HEK293 (cell line): Measurements from ENCODE around the gene CARNS1.

ENCODE experiments used
- CTCF ChIA-PET: fragments of 350-600 bp; formaldehyde crosslinking; extraction: SDS; loops from one replicate; lab custom pipeline; 2021; ENCODE audit warnings: antibody characterized with exemption; lab: Yijun Ruan, JAX
- POLR2A ChIA-PET: fragments of 300-600 bp; formaldehyde crosslinking; extraction: SDS; loops from one replicate; lab custom pipeline; 2020; ENCODE audit warnings: antibody characterized with exemption, inconsistent platforms; lab: Yijun Ruan, JAX
- H3K27ac ChIP-seq: fragments of 200-500 bp; sonication (Bioruptor generic); 2 replicates; pipeline ENCODE4 v1.5.1; 2014; ENCODE audit warnings: low read depth, low read length, control low read depth, inconsistent platforms; ENCODE audit errors: extremely low read depth
- H3K36me3 ChIP-seq, 2 experiments: fragments of 200-500 bp in 1 of 2; sonication (Bioruptor generic) in 1 of 2; 1 replicate in 1 of 2; 2 replicates in 1 of 2; pipeline ENCODE4 v1.5.1; 2014 to 2017; ENCODE audit warnings: inconsistent platforms in 2 of 2, low read length in 2 of 2; ENCODE audit not compliant: control insufficient read depth in 2 of 2, insufficient read depth in 1 of 2
- H3K4me1 ChIP-seq: fragments of 200-500 bp; sonication (Bioruptor generic); 2 replicates; pipeline ENCODE4 v1.5.1; 2014; ENCODE audit warnings: mild to moderate bottlenecking, low read length, inconsistent platforms; ENCODE audit not compliant: control insufficient read depth, insufficient read depth
- H3K4me3 ChIP-seq: 2 replicates; pipeline ENCODE4 v1.5.1; 2011; ENCODE audit warnings: low read depth, mild to moderate bottlenecking, control low read depth, low read length, moderate library complexity
- H3K9me3 ChIP-seq: fragments of 200-500 bp; sonication (Bioruptor generic); 2 replicates; pipeline ENCODE4 v1.5.1; 2014; ENCODE audit warnings: low read depth, low read length, inconsistent platforms; ENCODE audit not compliant: control insufficient read depth, insufficient read depth
- AEBP2 ChIP-seq: fragments of 450-650 bp; formaldehyde crosslinking; IDR thresholded peaks from 2 replicates; pipeline ENCODE4 v1.5.1; 2016; ENCODE audit warnings: missing biosample characterization, missing genetic modification characterization, borderline replicate concordance
- EGR2 ChIP-seq: fragments of 450-650 bp; formaldehyde crosslinking; IDR thresholded peaks from 2 replicates; pipeline ENCODE4 v1.5.1; 2016; ENCODE audit warnings: low read depth, missing biosample characterization, missing genetic modification characterization
- GLI2 ChIP-seq: fragments of 450-650 bp; formaldehyde crosslinking; IDR thresholded peaks from 2 replicates; pipeline ENCODE4; 2017; ENCODE audit warnings: missing biosample characterization, missing genetic modification characterization, low read depth, borderline replicate concordance
- KLF1 ChIP-seq: fragments of 450-650 bp; formaldehyde crosslinking; IDR thresholded peaks from 2 replicates; pipeline ENCODE4 v1.5.1; 2016; ENCODE audit warnings: missing biosample characterization, missing genetic modification characterization
- MYNN ChIP-seq: fragments of 450-650 bp; formaldehyde crosslinking; IDR thresholded peaks from 2 replicates; pipeline ENCODE4 v1.5.1; 2016; ENCODE audit warnings: missing biosample characterization, missing genetic modification characterization, borderline replicate concordance
- MZF1 ChIP-seq: fragments of 450-650 bp; formaldehyde crosslinking; IDR thresholded peaks from 2 replicates; pipeline ENCODE4 v1.5.1; 2017; ENCODE audit warnings: missing biosample characterization, missing genetic modification characterization, borderline replicate concordance
- REPIN1 ChIP-seq: fragments of 450-650 bp; formaldehyde crosslinking; IDR thresholded peaks from 2 replicates; pipeline ENCODE4 v1.5.1; 2017; ENCODE audit warnings: missing biosample characterization, missing genetic modification characterization, low read depth
- SP2 ChIP-seq: fragments of 450-650 bp; formaldehyde crosslinking; IDR thresholded peaks from 2 replicates; pipeline ENCODE4 v1.5.1; 2016; ENCODE audit warnings: missing biosample characterization, missing genetic modification characterization
- TCF7L2 ChIP-seq: IDR thresholded peaks from 2 replicates; pipeline ENCODE4 v1.6.1; 2011; ENCODE audit warnings: low read depth, mild to moderate bottlenecking, inconsistent platforms, low read length, moderate library complexity, borderline replicate concordance
- ZBTB20 ChIP-seq: fragments of 450-650 bp; formaldehyde crosslinking; IDR thresholded peaks from 2 replicates; pipeline ENCODE4 v1.5.1; 2016; ENCODE audit warnings: missing biosample characterization, missing genetic modification characterization
- ZBTB6 ChIP-seq: fragments of 450-650 bp; formaldehyde crosslinking; IDR thresholded peaks from 2 replicates; pipeline ENCODE4 v1.5.1; 2017; ENCODE audit warnings: missing biosample characterization, missing genetic modification characterization
- ZEB2 ChIP-seq: fragments of 450-650 bp; formaldehyde crosslinking; IDR thresholded peaks from 2 replicates; pipeline ENCODE4 v1.5.1; 2016; ENCODE audit warnings: missing biosample characterization, missing genetic modification characterization
- ZIC2 ChIP-seq: fragments of 450-650 bp; formaldehyde crosslinking; IDR thresholded peaks from 2 replicates; pipeline ENCODE4 v1.5.1; 2016; ENCODE audit warnings: missing biosample characterization, missing genetic modification characterization
- ZNF16 ChIP-seq: fragments of 450-650 bp; formaldehyde crosslinking; IDR thresholded peaks from 2 replicates; pipeline ENCODE4 v1.5.1; 2016; ENCODE audit warnings: low read depth, missing biosample characterization, missing genetic modification characterization
- ZNF169 ChIP-seq: fragments of 450-650 bp; formaldehyde crosslinking; IDR thresholded peaks from 2 replicates; pipeline ENCODE4 v1.5.1; 2016; ENCODE audit warnings: missing biosample characterization, missing genetic modification characterization
- ZNF211 ChIP-seq: fragments of 450-650 bp; formaldehyde crosslinking; IDR thresholded peaks from 2 replicates; pipeline ENCODE4 v1.5.1; 2016; ENCODE audit warnings: low read depth, missing biosample characterization, missing genetic modification characterization
- ZNF223 ChIP-seq: fragments of 450-650 bp; formaldehyde crosslinking; IDR thresholded peaks from 2 replicates; pipeline ENCODE4 v1.5.1; 2016; ENCODE audit warnings: missing biosample characterization, missing genetic modification characterization
- ZNF248 ChIP-seq: fragments of 450-650 bp; formaldehyde crosslinking; IDR thresholded peaks from 2 replicates; pipeline ENCODE4 v1.5.1; 2017; ENCODE audit warnings: missing biosample characterization, missing genetic modification characterization
- ZNF391 ChIP-seq: fragments of 450-650 bp; formaldehyde crosslinking; IDR thresholded peaks from 2 replicates; pipeline ENCODE4 v1.5.1; 2016; ENCODE audit warnings: low read depth, missing biosample characterization, missing genetic modification characterization, borderline replicate concordance
- ZNF394 ChIP-seq: fragments of 450-650 bp; formaldehyde crosslinking; IDR thresholded peaks from 2 replicates; pipeline ENCODE4 v1.5.1; 2016; ENCODE audit warnings: missing biosample characterization, missing genetic modification characterization, mild to moderate bottlenecking, moderate library complexity, borderline replicate concordance
- ZNF521 ChIP-seq: fragments of 450-650 bp; formaldehyde crosslinking; IDR thresholded peaks from 2 replicates; pipeline ENCODE4 v1.5.1; 2017; ENCODE audit warnings: missing biosample characterization, mild to moderate bottlenecking, missing genetic modification characterization
- ZNF530 ChIP-seq: fragments of 450-650 bp; formaldehyde crosslinking; IDR thresholded peaks from 2 replicates; pipeline ENCODE4 v1.5.1; 2016; ENCODE audit warnings: low read depth, missing biosample characterization, missing genetic modification characterization
- ZNF549 ChIP-seq: fragments of 450-650 bp; IDR thresholded peaks from 2 replicates; pipeline ENCODE4 v1.5.1; 2018; ENCODE audit warnings: missing biosample characterization, missing genetic modification characterization, mild to moderate bottlenecking, inconsistent platforms, moderate library complexity
- ZNF560 ChIP-seq: fragments of 450-650 bp; formaldehyde crosslinking; IDR thresholded peaks from 2 replicates; pipeline ENCODE4 v1.5.1; 2017; ENCODE audit warnings: missing biosample characterization, missing genetic modification characterization, borderline replicate concordance
- ZNF585B ChIP-seq: fragments of 450-650 bp; formaldehyde crosslinking; IDR thresholded peaks from 2 replicates; pipeline ENCODE4 v1.5.1; 2016; ENCODE audit warnings: missing biosample characterization, missing genetic modification characterization
- ZNF626 ChIP-seq: fragments of 450-650 bp; sonication (Bioruptor Pico); formaldehyde crosslinking; IDR thresholded peaks from 2 replicates; pipeline ENCODE4 v1.5.1; 2018; ENCODE audit warnings: missing biosample characterization, missing genetic modification characterization, inconsistent platforms
- ZNF701 ChIP-seq: fragments of 450-650 bp; formaldehyde crosslinking; IDR thresholded peaks from 2 replicates; pipeline ENCODE4 v1.5.1; 2016; ENCODE audit warnings: missing biosample characterization, missing genetic modification characterization
- ZNF704 ChIP-seq: fragments of 450-650 bp; formaldehyde crosslinking; IDR thresholded peaks from 2 replicates; pipeline ENCODE4 v1.5.1; 2016; ENCODE audit warnings: missing biosample characterization, missing genetic modification characterization
- ZNF785 ChIP-seq: fragments of 450-650 bp; formaldehyde crosslinking; IDR thresholded peaks from 2 replicates; pipeline ENCODE4 v1.5.1; 2016; ENCODE audit warnings: missing biosample characterization, missing genetic modification characterization

The CARNS1 gene

GRCh38 chr11:67400251-67400941 is 15.1 kb upstream of the CARNS1 start:
- Histone ChIP-seq H3K4me1 (no peaks in the 10 kb centered on the region), H3K4me3 (peak overlapping the region; percentile 79), H3K9me3 (no peaks in the 10 kb centered on the region), H3K27ac (no peak overlapping the region), H3K36me3 (peaks cover 0 to 51% of the 10 kb centered on the region in 2 experiments; a peak in 2 of 3 replicates)
- POLR2A ChIA-PET: interaction anchor here (1.0 to 3.3 kb wide), 15 partner anchors 8 to 105 kb away, joined by 3 to 53 read pairs (median 9); partner anchors contain the start of genes AIP, CORO1B, PITPNM1 and POLD4
- TF ChIP-seq ZIC2 (no peak), ZBTB6 (tag by site-specific recombination) (no peak), ZNF391 (tag by site-specific recombination) (no peak), MYNN (no peak), ZNF701 (tag by site-specific recombination) (no peak), MZF1 (tag by site-specific recombination) (no peak), EGR2 (no peak), ZBTB20 (tag by site-specific recombination) (peak; percentile 68; the same call in 1 of the 2 replicates), ZNF223 (tag by site-specific recombination) (no peak), SP2 (0 out of 2 replicates have a peak, but pooled peaks have one; percentile 10), ZNF704 (tag by site-specific recombination) (no peak)
- CTCF ChIA-PET: interaction anchor here (0.6 to 2.8 kb wide), 12 partner anchors 8 to 106 kb away, joined by 4 to 20 read pairs (median 7); partner anchors contain the start of genes PITPNM1, RAD9A and TMEM134

GRCh38 chr11:67400942-67401494 is 14.5 kb upstream of the CARNS1 start:
- POLR2A ChIA-PET: interaction anchor here (1.0 to 3.3 kb wide), 24 partner anchors 9 to 229 kb away, joined by 3 to 53 read pairs (median 6); partner anchors contain the start of genes AIP, CORO1B, GSTP1 and NUDT8
- TF ChIP-seq REPIN1 (tag by site-specific recombination) (no peak), ZBTB20 (tag by site-specific recombination) (peak; percentile 21; the same call in 1 of the 2 replicates), ZNF549 (tag by site-specific recombination) (no peak), AEBP2 (tag by site-specific recombination) (no peak), ZNF585B (tag by site-specific recombination) (no peak), ZNF530 (tag by site-specific recombination) (no peak), ZIC2 (peak; percentile 72; the same call in 1 of the 2 replicates), GLI2 (no peak), ZNF394 (no peak), TCF7L2 (no peak), ZEB2 (tag by site-specific recombination) (no peak), ZNF785 (tag by site-specific recombination) (no peak), ZNF391 (tag by site-specific recombination) (no peak), ZNF626 (tag by site-specific recombination) (no peak), MZF1 (tag by site-specific recombination) (no peak), ZNF211 (no peak), ZNF560 (tag by site-specific recombination) (no peak), ZNF248 (no peak), KLF1 (tag by site-specific recombination) (no peak), ZNF16 (tag by site-specific recombination) (no peak), ZNF169 (no peak), SP2 (no peak; the same call in 1 of the 2 replicates), ZNF521 (tag by site-specific recombination) (no peak)

More at GRCh38 chr11:67400942-67401494, 14.5 kb upstream of the CARNS1 start:
- CTCF ChIA-PET: interaction anchor here (0.5 to 2.8 kb wide), 22 partner anchors 9 to 393 kb away, joined by 3 to 20 read pairs (median 6); partner anchors contain the start of genes PITPNM1, RAD9A and TMEM134
- Histone ChIP-seq H3K27ac (peak overlapping the region; percentile 88), H3K4me3 (peak overlapping the region; percentile 79), H3K4me1 (no peaks in the 10 kb centered on the region), H3K36me3 (peaks cover 0 to 45% of the 10 kb centered on the region in 2 experiments; a peak in 2 of 3 replicates), H3K9me3 (no peaks in the 10 kb centered on the region)
